ENCODE results near the gene UVRAG.

Gene UVRAG

GRCh38 chr11:76176463-76176862 lies 361.5 kb downstream of the UVRAG start:
- DNase-seq (ENCODE audit: extremely low read depth in 1 of 2, low read depth in 1 of 2) = no peak

DNA sequence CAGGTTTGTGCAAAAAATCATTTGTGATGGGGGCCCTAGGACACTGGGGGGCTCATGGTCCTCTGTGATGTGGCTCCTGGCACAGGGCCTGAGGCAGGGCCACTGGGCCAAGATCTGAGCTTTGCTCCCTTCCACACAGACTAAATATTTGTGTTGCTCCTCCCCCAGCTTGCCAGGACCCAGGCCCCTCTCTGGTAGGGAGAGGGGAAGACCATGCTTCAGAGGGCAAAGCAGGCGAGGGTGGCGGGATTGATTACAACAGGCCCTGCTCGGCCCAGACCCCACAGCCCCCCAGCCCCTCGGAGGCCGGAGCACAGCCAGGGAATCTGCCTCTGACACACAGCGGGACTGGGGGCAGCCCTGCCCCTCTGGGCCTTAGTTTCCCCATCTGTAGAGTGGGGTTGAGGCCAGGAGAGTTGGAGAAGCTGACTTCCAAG lies 362.3 kb downstream of the UVRAG start:
- DNase-seq (ENCODE audit: extremely low read depth in 1 of 2, low read depth in 1 of 2) = no peak

DNA sequence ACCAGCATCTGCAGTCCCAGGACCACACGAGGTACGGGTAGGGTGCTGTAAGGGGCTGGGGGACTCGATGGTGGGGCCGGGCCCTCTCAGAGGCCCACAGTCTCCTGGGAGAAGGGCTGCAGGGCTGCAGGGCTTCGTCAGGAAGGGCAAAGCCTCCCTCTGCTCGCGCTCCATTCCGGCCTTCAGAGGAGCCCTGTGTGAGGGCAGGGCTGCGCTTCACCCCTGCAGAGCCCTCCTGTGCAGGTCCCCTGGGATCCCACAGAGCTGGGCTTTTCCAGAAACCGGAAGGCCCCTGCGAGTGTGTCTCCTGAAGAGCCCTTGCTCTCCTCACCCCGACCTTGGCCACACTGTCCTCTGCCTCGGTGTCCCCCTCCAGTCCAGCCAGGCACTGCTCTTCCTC lies 364.1 kb downstream of the UVRAG start:
- no peak for DNase-seq (ENCODE audit: extremely low read depth in 1 of 2, low read depth in 1 of 2)

GRCh38 chr11:76181371-76181770 lies 366.4 kb downstream of the UVRAG start:
- no peak for DNase-seq (ENCODE audit: extremely low read depth in 1 of 2, low read depth in 1 of 2)

DNA sequence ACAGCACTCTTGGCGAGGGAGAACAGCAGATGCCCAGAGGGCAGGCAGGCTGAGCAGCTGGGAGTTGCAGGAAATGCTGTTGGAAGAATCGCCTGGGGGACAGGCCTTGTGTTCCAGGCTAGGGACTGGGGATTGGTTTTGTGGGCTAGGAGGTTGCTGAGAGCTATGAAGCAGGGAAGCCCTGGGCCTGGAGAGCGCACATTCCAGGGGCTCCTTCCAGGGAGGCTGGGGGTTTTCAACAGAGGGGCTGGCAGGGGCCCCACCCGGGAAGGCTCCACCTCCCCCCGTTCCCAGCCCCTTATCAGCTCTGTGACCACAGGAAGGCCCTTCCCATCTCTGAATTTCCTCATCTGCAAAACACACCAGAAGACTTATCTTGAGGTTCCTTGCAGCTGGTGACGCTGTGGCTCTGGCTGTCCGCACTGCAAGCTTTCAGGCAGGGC lies 369.6 kb downstream of the UVRAG start:
- no peak for DNase-seq (ENCODE audit: extremely low read depth in 1 of 2, low read depth in 1 of 2)

- DNase-seq (ENCODE audit: extremely low read depth in 1 of 2, low read depth in 1 of 2) = no peak
These were observed 370.5 kb downstream of the UVRAG start for GRCh38 chr11:76185511-76185910.

- DNase-seq (ENCODE audit: extremely low read depth in 1 of 2, low read depth in 1 of 2) = no peak
These were observed 371.0 kb downstream of the UVRAG start for GRCh38 chr11:76185931-76186401.

DNA sequence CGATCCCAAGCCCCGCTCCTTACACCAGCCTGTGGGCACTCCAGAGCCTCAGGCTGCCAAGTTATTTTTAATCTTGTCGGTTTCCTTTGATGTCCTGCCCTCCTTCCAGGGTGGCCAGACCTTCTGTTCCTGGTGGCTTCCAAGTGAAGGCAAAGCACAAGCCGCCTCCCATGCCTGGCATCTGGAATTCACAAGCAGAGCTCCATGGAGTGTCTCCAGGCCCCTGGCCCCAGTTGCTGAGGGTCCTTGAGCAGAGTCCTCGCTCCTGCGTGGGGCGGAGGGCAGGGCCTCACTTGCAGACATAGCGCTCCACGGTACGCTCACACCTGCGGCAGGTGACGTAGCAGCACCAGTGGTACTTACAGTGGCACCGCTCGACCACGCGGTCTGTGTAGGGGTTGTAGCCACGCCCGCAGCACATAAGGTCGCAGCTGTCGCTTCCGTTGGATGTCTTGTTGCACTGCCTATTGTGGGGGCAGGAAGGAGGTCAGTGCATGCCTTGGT lies 371.8 kb downstream of the UVRAG start:
- DNase-seq (ENCODE audit: extremely low read depth in 1 of 2, low read depth in 1 of 2) = no peak

- no peak for DNase-seq (ENCODE audit: extremely low read depth in 1 of 2, low read depth in 1 of 2)
These were observed 373.9 kb downstream of the UVRAG start for GRCh38 chr11:76188873-76189272.

DNA sequence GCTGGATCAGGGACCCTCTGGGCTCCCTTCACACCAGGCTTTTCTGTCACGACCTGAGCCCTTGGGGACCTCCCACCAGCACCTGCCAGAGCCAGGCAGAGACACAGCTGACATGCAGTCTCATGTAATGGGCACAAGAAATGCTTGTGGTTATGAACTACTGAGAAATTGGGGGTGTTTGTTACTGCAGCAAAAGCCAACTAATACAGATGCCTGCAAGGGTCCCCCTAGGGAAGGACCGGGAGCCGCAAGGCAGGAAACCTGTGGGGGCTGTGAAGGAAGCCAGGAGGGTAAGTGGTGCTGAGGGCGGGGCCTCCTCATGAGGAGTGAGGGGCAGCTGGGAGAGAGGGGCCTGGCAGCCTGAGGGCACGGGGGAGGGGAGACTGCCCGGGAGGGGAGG lies 374.7 kb downstream of the UVRAG start:
- DNase-seq (ENCODE audit: extremely low read depth in 1 of 2, low read depth in 1 of 2) = no peak

DNA sequence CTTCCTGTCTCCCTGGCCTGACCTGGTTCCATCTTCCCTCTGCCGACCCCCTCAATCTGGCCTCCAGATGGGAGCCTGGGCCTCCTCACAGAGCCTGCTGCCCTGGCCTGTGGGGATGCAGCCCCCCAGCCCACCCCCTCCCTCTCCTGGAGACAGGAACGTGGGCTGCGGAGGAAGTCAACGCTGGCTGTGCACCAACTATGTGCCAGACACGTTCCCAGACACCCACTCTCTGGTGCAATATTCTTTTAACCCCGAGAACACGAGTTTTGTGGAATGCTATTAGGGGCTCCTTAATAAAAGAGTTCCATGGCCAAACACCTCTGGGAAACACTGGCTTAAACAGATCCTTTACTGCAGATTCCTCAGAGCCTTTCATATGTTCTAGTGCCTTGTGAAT lies 375.4 kb downstream of the UVRAG start:
- DNase-seq (ENCODE audit: extremely low read depth in 1 of 2, low read depth in 1 of 2) = no peak

Measured in activated CD8-positive, alpha-beta memory T cell treated with anti-CD3 and anti-CD28 coated beads for 1 hour (primary cell).